T-helper 2 cell treated with Interferon-gamma antibody and Interleukin-4, amounts not matched to agents 5 μg/mL and 100 μg/mL, for 36 hours (primary cell): ENCODE data around the gene CLEC16A.
"Not testable (repeated sequence)": the region's sequence is repeated elsewhere in the genome, so short reads cannot be mapped to it uniquely, and the experiment has no call there.

Source experiments
- DNase-seq: peaks from one replicate; pipeline ENCODE4 v3.0.0; 2021; ENCODE audit warnings: low spot score
- H3K27ac Mint-ChIP-seq: one replicate; pipeline ENCODE4 v1.8.0; 2021; ENCODE audit warnings: mild to moderate bottlenecking, mixed read lengths
- H3K27me3 Mint-ChIP-seq: one replicate; pipeline ENCODE4 v1.8.0; 2021; ENCODE audit warnings: low read depth, mixed read lengths
- H3K36me3 Mint-ChIP-seq: one replicate; pipeline ENCODE4 v1.8.0; 2021; ENCODE audit warnings: low read depth, mixed read lengths
- H3K4me1 Mint-ChIP-seq: one replicate; pipeline ENCODE4 v1.8.0; 2021; ENCODE audit warnings: low read depth, mixed read lengths
- H3K4me3 Mint-ChIP-seq: one replicate; pipeline ENCODE4 v1.8.0; 2022; ENCODE audit warnings: mild to moderate bottlenecking, moderate library complexity, mixed read lengths
- H3K9me3 Mint-ChIP-seq: one replicate; pipeline ENCODE4 v1.8.0; 2021; ENCODE audit warnings: mixed read lengths

The CLEC16A gene

GRCh38 chr16:10961231-10961630, 16.9 kb downstream of the CLEC16A start:
- DNase-seq = peak; percentile 60
- Mint-ChIP-seq H3K4me3 (no peak overlapping the region), H3K27me3 (no peaks in the 10 kb centered on the region), H3K4me1 (peaks cover 73% of the 10 kb centered on the region), H3K27ac (no peak overlapping the region), H3K9me3 (peaks cover 3% of the 10 kb centered on the region), H3K36me3 (peaks cover 39% of the 10 kb centered on the region)

DNA sequence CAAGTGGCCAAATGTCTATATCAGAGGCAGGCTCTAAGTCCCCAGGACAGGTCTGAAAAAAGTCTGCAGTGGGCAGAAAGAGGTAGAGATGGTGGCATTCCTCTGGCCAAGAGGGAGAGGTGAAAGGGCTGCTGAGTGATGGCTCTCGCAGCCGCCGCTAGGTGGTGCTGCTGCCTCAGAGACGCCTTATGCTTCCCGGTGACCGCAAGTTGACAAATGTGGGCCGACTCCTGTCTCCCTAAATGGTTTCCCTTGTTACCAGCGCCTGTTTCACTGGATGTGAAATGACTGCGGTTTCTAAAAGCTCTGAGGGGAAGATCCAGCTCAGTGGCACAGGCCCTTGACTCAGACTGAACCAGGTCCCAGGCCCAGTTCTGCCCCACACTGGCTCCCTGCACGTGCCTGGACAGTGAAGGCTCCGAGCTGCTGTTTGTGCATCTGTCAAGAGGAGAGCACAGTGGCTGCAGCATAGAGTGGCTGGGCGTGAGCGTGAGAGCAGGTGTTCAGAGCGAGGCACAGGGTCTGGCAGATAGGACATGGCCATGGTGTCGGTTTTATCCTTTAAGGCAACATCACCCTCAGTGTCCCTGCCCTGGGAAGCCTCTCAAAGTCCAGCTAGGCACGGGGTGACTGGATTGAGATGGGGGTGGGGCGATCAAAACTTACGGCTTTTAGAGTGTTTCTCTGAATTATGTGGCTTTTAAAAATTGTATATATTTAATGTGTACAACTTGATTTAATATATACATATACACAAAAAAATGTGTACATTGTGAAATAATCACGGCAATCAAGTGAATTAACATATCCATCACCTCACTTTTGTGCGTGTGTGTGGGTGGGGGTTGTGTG, 19.9 kb downstream of the CLEC16A start:
- Mint-ChIP-seq H3K27me3 (no peaks in the 10 kb centered on the region), H3K4me3 (peak overlapping the region; percentile 77), H3K36me3 (peaks cover 41% of the 10 kb centered on the region)

DNA sequence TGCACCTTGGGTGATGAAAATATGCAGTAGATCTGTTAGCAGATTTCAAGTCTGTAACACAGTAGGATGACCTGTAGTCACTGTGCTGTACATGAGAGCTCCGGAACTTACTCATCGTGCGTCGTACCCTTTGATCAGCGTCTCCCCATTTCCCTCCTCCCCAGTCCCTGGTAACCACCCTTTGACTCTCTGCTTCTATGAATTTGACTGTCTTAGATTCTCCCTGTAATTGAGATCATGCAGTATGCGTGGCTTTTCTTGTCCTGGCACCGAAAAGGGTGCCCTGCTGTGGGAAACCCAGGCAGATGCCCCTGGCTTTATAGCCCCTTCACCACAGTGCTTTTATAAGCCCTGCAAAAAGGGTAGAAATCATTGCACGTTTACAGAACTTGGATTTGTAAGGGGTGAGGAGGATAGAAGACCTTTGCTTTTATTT, 20.5 kb downstream of the CLEC16A start:
- Mint-ChIP-seq H3K36me3 (peaks cover 41% of the 10 kb centered on the region), H3K4me1 (peaks cover 79% of the 10 kb centered on the region), H3K27me3 (no peaks in the 10 kb centered on the region), H3K4me3 (peak overlapping the region; percentile 76), H3K9me3 (peaks cover 5% of the 10 kb centered on the region), H3K27ac (peak overlapping the region; percentile 88)
- DNase-seq = peak; percentile 83

More for the DNA sequence above, 19.9 kb downstream of the CLEC16A start:
- Mint-ChIP-seq H3K27ac (peak overlapping the region; percentile 88), H3K4me1 (peaks cover 79% of the 10 kb centered on the region), H3K9me3 (peaks cover 5% of the 10 kb centered on the region)
- DNase-seq = peak; percentile 84

DNA sequence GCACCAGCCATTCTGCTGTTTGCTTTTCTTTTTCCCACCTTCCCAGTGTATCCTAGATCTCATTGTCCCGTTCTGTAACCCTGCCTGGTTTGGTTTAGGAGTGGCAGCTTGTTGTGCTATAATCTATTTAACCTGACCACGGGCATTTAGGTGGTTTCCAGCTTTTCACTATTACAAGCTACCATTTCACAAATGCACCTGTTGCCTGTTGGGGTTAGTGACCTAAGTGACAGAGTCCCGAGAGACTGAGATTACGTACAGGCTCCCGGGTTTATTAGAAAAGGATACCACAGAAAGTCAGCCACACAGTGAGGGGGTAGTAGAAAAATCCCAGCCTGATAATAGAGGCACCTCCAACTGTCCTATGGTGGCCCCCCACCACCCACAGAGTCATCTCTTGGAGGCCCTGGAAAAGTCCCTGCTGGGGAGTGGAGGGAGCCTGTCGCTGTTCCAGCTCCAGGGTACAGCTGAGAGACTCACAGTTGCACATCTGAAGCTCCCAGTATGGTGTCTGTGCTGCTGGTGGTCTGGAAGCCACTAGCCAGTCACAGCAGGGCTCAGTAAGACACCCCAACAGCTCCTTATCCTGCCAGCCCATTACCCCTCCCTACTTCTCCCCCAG, 21.2 kb downstream of the CLEC16A start:
- peaks cover 39% of the 10 kb centered on the region for H3K36me3 Mint-ChIP-seq
- H3K27ac Mint-ChIP-seq = peak overlapping the region; percentile 88
- no peaks in the 10 kb centered on the region for H3K27me3 Mint-ChIP-seq
- H3K4me1 Mint-ChIP-seq = peaks cover 78% of the 10 kb centered on the region
- H3K4me3 Mint-ChIP-seq = peak overlapping the region; percentile 76
- peaks cover 5% of the 10 kb centered on the region for H3K9me3 Mint-ChIP-seq
- DNase-seq = peak; percentile 71

DNA sequence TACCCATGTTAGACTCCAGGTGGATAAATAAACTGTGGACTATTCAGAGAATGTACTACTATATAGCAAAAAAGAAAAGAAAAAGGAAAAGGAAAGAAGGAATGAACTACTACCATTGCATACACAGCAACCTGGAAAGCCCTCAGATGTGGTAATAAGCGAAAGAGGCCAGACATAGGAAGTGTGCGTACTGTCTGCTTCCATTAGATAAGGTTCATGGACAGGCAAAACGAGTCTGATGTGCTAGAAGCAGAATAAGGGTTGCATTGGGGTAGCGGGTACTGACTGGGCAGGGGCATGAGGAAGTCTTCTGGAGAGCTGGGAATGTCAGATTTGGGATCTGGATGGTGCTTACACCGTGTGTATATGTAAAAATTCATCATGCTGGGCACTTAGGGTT, 21.8 kb downstream of the CLEC16A start:
- DNase-seq = no peak
- Mint-ChIP-seq H3K27ac (peak overlapping the region; percentile 88), H3K9me3 (peaks cover 5% of the 10 kb centered on the region), H3K4me1 (peaks cover 74% of the 10 kb centered on the region), H3K36me3 (peaks cover 43% of the 10 kb centered on the region), H3K4me3 (peak overlapping the region; percentile 76), H3K27me3 (no peaks in the 10 kb centered on the region)

DNA sequence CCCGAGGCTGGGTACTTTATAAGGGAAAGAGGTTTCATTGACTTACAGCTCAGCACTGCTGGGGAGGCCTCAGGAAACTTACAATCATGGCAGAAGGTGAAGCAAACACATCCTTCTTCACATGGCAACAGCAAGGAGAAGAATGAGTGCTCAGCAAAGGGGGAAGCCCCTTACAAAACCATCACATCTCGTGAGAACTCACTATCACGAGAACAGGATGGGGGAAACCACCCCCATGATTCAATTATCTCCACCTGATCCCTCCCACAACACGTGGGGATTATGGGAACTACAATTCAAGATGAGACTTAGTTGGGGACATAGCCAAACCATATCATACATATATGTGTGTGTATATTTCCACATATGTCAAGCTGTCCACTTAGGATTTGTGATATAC, 22.2 kb downstream of the CLEC16A start:
- H3K4me3 Mint-ChIP-seq, H3K9me3 Mint-ChIP-seq, H3K27me3 Mint-ChIP-seq: not testable (repeated sequence)
- Mint-ChIP-seq H3K36me3 (peaks cover 47% of the 10 kb centered on the region), H3K27ac (peak overlapping the region; percentile 14), H3K4me1 (peaks cover 74% of the 10 kb centered on the region)
- peak; percentile 57 for DNase-seq

GRCh38 chr16:10967986-10968385, 23.6 kb downstream of the CLEC16A start:
- Mint-ChIP-seq H3K27me3 (no peaks in the 10 kb centered on the region), H3K4me1 (peaks cover 77% of the 10 kb centered on the region), H3K9me3 (peaks cover 5% of the 10 kb centered on the region), H3K27ac (no peak overlapping the region), H3K36me3 (peaks cover 45% of the 10 kb centered on the region), H3K4me3 (no peak overlapping the region)
- no peak for DNase-seq

GRCh38 chr16:10968498-10968897, 24.1 kb downstream of the CLEC16A start:
- peak overlapping the region; percentile 22 for H3K27ac Mint-ChIP-seq
- H3K4me3 Mint-ChIP-seq = no peak overlapping the region
- peaks cover 77% of the 10 kb centered on the region for H3K4me1 Mint-ChIP-seq
- H3K36me3 Mint-ChIP-seq = peaks cover 45% of the 10 kb centered on the region
- no peak for DNase-seq
- peaks cover 5% of the 10 kb centered on the region for H3K9me3 Mint-ChIP-seq
- no peaks in the 10 kb centered on the region for H3K27me3 Mint-ChIP-seq

DNA sequence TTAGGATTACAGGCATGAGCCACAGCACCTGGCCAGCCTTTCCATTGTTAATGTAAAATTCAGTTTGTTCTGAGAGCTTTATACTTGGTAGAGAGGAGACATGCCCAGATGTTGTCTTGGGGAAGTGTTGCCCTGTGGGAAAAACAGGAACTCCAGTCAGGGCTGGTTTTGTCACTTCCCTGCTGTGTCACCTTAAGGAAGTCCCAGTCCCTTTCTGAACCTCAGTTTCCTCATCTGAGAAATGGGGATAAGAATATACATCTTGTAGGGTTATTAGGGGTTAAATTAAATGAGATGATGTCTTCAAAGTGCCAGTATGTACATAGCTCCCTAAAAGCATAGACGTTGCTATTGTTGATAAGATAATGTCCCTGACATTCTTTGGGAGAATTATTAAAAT, 25.3 kb downstream of the CLEC16A start:
- H3K27me3 Mint-ChIP-seq = no peaks in the 10 kb centered on the region
- no peak overlapping the region for H3K4me3 Mint-ChIP-seq
- DNase-seq = no peak
- H3K36me3 Mint-ChIP-seq = peaks cover 41% of the 10 kb centered on the region
- no peak overlapping the region for H3K27ac Mint-ChIP-seq
- H3K4me1 Mint-ChIP-seq = peaks cover 73% of the 10 kb centered on the region
- H3K9me3 Mint-ChIP-seq = peaks cover 5% of the 10 kb centered on the region

DNA sequence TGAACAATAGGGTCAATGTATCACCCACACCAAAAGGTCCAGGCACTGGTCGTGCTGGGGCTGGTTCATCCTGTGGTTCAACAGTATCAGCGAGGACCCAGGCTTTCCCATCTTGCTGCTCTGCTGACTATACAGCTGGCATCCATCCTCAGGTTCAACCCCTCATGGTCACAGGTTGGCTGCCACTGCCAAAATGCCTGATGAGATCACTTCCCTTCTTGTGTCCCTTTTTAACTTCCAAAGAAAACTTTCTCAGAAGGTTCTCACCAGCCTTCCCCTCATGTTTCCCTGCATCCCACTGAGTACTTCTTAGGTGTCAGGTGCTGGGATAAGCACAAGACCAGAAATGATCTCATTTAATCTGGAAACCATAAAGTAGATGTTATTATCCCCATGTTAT, 25.7 kb downstream of the CLEC16A start:
- Mint-ChIP-seq H3K4me3 (no peak overlapping the region), H3K36me3 (peaks cover 44% of the 10 kb centered on the region), H3K4me1 (peaks cover 73% of the 10 kb centered on the region), H3K9me3 (peaks cover 5% of the 10 kb centered on the region), H3K27me3 (no peaks in the 10 kb centered on the region), H3K27ac (peak overlapping the region; percentile 43)
- DNase-seq = no peak

- Mint-ChIP-seq H3K27me3 (no peaks in the 10 kb centered on the region), H3K36me3 (peaks cover 37% of the 10 kb centered on the region), H3K4me1 (peaks cover 65% of the 10 kb centered on the region), H3K27ac (no peak overlapping the region), H3K4me3 (peak overlapping the region; percentile 77), H3K9me3 (no peaks in the 10 kb centered on the region)
- DNase-seq = no peak
These were observed 27.2 kb downstream of the CLEC16A start for GRCh38 chr16:10971560-10971961.

DNA sequence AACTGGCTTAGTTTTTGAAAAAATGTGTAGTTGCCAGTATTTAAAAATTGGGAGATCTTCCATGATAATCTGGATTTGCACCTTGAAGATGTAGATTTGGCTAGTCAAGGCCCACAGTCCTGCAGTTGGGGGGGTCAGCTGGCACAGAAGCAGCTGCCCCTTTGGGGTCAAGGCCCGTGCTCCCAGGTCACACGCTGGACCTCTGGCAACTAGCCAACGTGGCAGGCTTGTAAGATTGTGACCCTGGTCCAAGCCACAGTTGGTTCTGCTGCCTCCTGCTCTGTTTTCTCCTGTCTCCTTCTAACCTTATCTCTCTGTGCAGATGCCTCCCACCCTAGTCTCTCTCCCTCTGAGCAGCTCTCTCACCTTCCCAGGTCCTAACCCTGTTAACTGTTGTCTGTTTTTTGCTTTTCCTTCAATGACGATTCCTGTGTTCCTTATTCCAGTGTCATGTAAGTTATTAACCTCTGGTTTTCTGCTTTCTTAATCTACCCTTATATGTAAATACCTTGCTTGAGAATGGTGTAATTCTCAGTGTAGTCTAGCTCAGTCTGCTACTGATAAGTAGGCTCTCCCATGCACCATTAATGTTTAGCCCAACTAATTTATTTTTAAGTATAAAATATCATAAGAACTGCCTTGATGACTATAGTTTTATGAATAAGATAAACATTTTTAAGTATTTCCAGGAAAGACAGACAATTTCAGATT, 27.9 kb downstream of the CLEC16A start:
- no peak for DNase-seq
- Mint-ChIP-seq H3K27ac (peak overlapping the region; percentile 90), H3K27me3 (no peaks in the 10 kb centered on the region), H3K36me3 (peaks cover 36% of the 10 kb centered on the region), H3K9me3 (no peaks in the 10 kb centered on the region), H3K4me3 (peak overlapping the region; percentile 77), H3K4me1 (peaks cover 64% of the 10 kb centered on the region)

DNA sequence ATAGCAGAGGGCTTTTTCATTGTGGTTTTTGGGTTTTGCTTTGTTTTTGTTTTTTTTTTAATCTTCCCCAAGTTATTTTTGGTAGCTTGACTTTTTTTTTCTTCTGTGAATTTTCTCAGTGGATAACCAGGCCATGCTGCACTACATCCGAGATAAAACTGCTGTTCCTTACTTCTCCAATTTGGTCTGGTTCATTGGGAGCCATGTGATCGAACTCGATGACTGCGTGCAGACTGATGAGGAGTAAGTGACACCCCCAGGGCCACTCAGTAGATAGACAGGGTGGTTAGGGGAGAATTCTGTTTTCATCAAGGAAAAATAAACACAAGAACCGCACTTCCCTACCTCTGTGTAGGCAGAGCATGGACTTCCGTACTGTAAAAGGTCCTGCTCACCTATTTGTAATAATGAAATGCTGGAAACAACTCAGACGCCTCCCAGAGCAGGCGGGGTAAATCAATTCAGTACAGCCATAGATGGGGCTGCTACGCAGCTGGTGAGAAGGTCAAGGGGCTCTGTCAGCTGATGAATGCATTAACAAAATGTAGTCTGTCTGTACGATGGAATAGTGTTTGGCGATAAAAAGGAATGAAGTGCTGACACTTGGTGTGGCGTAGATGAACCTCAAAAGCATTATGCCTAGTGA, 28.6 kb downstream of the CLEC16A start:
- H3K9me3 Mint-ChIP-seq = no peaks in the 10 kb centered on the region
- peaks cover 65% of the 10 kb centered on the region for H3K4me1 Mint-ChIP-seq
- no peak for DNase-seq
- H3K36me3 Mint-ChIP-seq = peaks cover 38% of the 10 kb centered on the region
- H3K4me3 Mint-ChIP-seq = peak overlapping the region; percentile 77
- H3K27me3 Mint-ChIP-seq = no peaks in the 10 kb centered on the region
- H3K27ac Mint-ChIP-seq = peak overlapping the region; percentile 90
